K562 treated with DMSO at 1 percent for 24 hours (cell line): ENCODE results near the gene CRYZL1. TPM values are rescaled to one million over a fixed set of nuclear protein-coding genes. Genes with fewer than 3 reads are reported as not detected.

Source experiments
- total RNA-seq: library from RNA; unstranded; fragments of 300-600 nt; gene quantifications from 2 replicates; pipeline ENCODE4 v1.2.3, GENCODE V29; 2022; ENCODE audit warnings: low read depth; ENCODE audit not compliant: insufficient read depth

The CRYZL1 gene
- total RNA-seq: 22.1 and 25.7 TPM in 2 replicates

GRCh38 chr21:33641352-33642026 is at the start of gene CRYZL1:
Gene CRYZL1, minus strand, starts transcription at chr21:33641741. Its CDS starts 10,190 bp downstream, at chr21:33631551.

DNA sequence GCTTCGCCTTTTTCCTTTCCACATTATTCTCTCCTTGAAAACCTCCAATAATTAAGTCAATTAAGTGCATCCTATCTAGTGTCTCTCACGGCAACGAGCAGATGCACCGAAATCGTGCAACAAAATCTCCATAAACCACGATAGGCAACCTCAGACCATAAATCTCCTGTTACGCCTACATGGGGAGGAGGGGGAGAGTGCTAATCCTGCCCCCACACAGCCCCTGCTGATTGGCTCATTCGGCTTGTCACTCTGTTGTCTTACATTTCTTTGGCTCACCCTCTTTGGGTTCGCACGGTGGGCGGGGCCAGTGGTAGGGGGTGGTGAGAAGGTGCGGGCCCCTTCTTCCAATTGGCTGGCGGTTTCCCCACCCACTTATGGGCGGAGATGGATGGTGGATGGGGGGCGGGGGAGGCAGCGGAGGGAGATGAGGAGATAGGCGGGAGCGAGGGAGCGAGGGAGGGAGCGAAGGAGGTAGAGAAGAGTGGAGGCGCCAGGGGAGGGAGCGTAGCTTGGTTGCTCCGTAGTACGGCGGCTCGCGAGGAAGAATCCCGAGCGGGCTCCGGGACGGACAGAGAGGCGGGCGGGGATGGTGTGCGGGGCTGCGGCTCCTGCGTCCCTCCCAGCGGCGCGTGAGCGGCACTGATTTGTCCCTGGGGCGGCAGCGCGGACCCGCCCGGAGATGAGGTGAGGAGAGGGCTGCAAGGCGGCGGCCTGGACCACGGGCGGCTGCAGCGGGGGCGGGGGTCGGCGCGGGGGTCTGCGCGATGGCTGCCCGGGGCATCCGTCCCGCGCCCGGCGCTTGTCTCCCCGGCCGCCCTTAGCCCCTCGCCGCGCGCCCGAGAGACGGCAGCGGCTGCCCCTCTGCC is 720 bp upstream of the CRYZL1 start, which contains the start of gene ITSN1:
TSS of gene ITSN1 (plus strand) at position 475 of the 869 bp plus-strand sequence. CDS start 76,328 bp downstream, outside the sequence.

GRCh38 chr21:33588485-33589335 is 52.8 kb downstream of the CRYZL1 start, which contains the start of gene DONSON:
Gene DONSON, minus strand, starts transcription at chr21:33588684. Its CDS starts 43 bp downstream, at chr21:33588641.

GRCh38 chr21:33542640-33543504 is 98.7 kb downstream of the CRYZL1 start, which contains the start of gene SON:
Gene SON, plus strand, starts transcription at chr21:33543038. Its CDS starts 55 bp downstream, at chr21:33543093.

DNA sequence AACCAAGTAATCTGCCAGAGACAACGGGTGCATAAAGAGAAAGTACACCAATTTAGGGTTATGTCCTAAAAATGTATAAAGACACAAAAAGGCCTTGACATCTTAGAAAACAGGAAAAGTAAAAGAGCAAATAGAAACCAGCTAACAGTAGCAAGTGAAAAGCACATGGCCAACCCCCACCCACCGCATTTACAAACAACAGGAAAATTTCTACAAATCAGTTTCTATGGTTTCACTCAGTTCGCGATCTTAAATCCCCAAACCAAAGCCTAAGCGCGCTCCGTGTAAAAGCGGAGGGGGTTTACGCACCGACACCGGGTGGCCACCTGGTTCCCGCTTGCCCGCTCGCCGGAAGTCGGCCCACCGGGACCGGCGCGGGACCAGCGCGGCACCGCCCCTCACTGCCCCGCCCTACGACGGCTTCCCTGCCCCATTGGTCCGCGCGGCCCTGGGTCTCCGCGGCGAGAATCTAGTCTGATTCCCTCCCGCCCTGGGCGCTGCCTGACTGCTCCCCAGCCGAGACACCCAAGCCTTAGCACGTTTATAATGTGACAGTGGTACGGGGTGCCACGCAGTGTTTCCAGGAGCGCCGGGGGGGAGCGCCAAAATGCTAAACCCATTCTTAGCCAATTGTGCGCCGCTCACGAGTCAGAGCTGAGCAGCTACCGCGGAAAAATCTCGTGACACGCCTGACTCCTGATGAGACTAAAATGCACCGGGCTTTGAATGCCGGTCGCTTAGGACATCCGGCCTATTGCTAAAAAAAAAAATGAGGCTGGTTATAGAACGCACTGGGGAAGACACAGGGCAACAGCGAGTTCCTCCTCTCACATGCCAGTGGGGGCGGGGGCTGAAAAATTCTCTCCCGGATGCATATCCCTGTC is 99.5 kb downstream of the CRYZL1 start, which contains the start of gene GART:
TSS of gene GART (minus strand) at position 362 of the 884 bp plus-strand sequence. CDS start 2,802 bp downstream, outside the sequence.

Other genes with a start within 250 kb of the CRYZL1 start
- 38.1 and 41.0 TPM in 2 replicates for gene IFNGR2, start 238.3 kb downstream of the CRYZL1 start, total RNA-seq
- gene TMEM50B, start 161.8 kb downstream of the CRYZL1 start, total RNA-seq: 20.6 and 23.6 TPM in 2 replicates
- gene DNAJC28, start 150.0 kb downstream of the CRYZL1 start, total RNA-seq: 1.1 and 1.3 TPM in 2 replicates
- gene GART, start 99.6 kb downstream of the CRYZL1 start, total RNA-seq: 66.1 and 68.3 TPM in 2 replicates
- 133 and 139 TPM in 2 replicates for gene SON, start 98.7 kb downstream of the CRYZL1 start, total RNA-seq
- gene DONSON, start 53.1 kb downstream of the CRYZL1 start, total RNA-seq: 41.1 and 44.2 TPM in 2 replicates
- 6.0 and 8.6 TPM in 2 replicates for gene ITSN1, start 760 bp upstream of the CRYZL1 start, total RNA-seq